ENCODE measurements around the gene PARP6.

- no peak for TF ChIP-seq POLR2A (IDR thresholded peaks at IDR 0.05)
- TF ChIP-seq CTCF (IDR thresholded peaks at IDR 0.05), result no peak
Measured at GRCh38 chr15:72319985-72320671, 47.8 kb upstream of the PARP6 start, which contains the start of gene CELF6.
